Chondrocyte (in vitro differentiated cells): ENCODE results near the gene LYPLA2. TPM values are rescaled to one million over a fixed set of nuclear protein-coding genes. Genes with fewer than 3 reads are reported as not detected.
A peak's percentile ranks its signal among the peaks of the same experiment; 100 is the strongest.
"Not testable (repeated sequence)": the region's sequence is repeated elsewhere in the genome, so short reads cannot be mapped to it uniquely, and the experiment has no call there.

Experiments
- DNase-seq: peaks from one replicate; pipeline ENCODE4 v3.0.0; 2021; ENCODE audit warnings: mixed read lengths, low spot score
- H3K27ac Mint-ChIP-seq: one replicate; pipeline ENCODE4 v1.8.0; 2021; ENCODE audit warnings: mild to moderate bottlenecking, moderate library complexity, mixed read lengths; ENCODE audit not compliant: unreplicated experiment
- H3K27me3 Mint-ChIP-seq: 2 replicates; pipeline ENCODE4 v1.8.0; 2021; ENCODE audit warnings: low read depth, mixed read lengths
- H3K36me3 Mint-ChIP-seq: 2 replicates; pipeline ENCODE4 v1.8.0; 2021; ENCODE audit warnings: low read depth, mixed read lengths
- H3K4me1 Mint-ChIP-seq: 2 replicates; pipeline ENCODE4 v1.8.0; 2021; ENCODE audit warnings: low read depth, mild to moderate bottlenecking, mixed read lengths
- H3K4me3 Mint-ChIP-seq: one replicate; pipeline ENCODE4 v1.8.0; 2021; ENCODE audit warnings: mild to moderate bottlenecking, moderate library complexity, mixed read lengths; ENCODE audit not compliant: unreplicated experiment
- H3K9me3 Mint-ChIP-seq: 2 replicates; pipeline ENCODE4 v1.8.0; 2021; ENCODE audit warnings: low read depth, mixed read lengths
- CTCF ChIP-seq: fragments of 200-600 bp; sonication (generic); IDR thresholded peaks from 2 replicates; pipeline ENCODE4 v1.5.0; 2021; ENCODE audit warnings: antibody characterized with exemption, mild to moderate bottlenecking, moderate library complexity
- total RNA-seq: library from RNA; stranded (reverse); gene quantifications from 3 replicates; pipeline ENCODE4 v1.2.1, GENCODE V29; 2021

The LYPLA2 gene
- total RNA-seq, 1 donor from 2014 or later: 40.4 TPM

GRCh38 chr1:23817633-23818032 is 26.7 kb downstream of the LYPLA2 start:
- TF ChIP-seq CTCF: no peak
- Mint-ChIP-seq H3K36me3 (peaks cover 18% of the 10 kb centered on the region), H3K27me3 (no peaks in the 10 kb centered on the region), H3K4me3 (no peak overlapping the region), H3K9me3 (no peaks in the 10 kb centered on the region), H3K4me1 (no peaks in the 10 kb centered on the region), H3K27ac (no peak overlapping the region)
- no peak for DNase-seq

GRCh38 chr1:23823767-23824166 is 32.8 kb downstream of the LYPLA2 start:
- DNase-seq: no peak
- H3K4me1 Mint-ChIP-seq: peaks cover 19% of the 10 kb centered on the region
- H3K36me3 Mint-ChIP-seq: peaks cover 3% of the 10 kb centered on the region
- H3K27ac Mint-ChIP-seq: peak overlapping the region; percentile 41
- no peaks in the 10 kb centered on the region for H3K27me3 Mint-ChIP-seq
- no peak for TF ChIP-seq CTCF
- H3K4me3 Mint-ChIP-seq: peak overlapping the region; percentile 87
- H3K9me3 Mint-ChIP-seq: no peaks in the 10 kb centered on the region

GRCh38 chr1:23824711-23825075 is 33.7 kb downstream of the LYPLA2 start:
- Mint-ChIP-seq H3K36me3 (peaks cover 3% of the 10 kb centered on the region), H3K27me3 (no peaks in the 10 kb centered on the region), H3K4me3 (peak overlapping the region; percentile 87), H3K4me1 (peaks cover 19% of the 10 kb centered on the region), H3K27ac (peak overlapping the region; percentile 93), H3K9me3 (no peaks in the 10 kb centered on the region)
- no peak for DNase-seq
- TF ChIP-seq CTCF: no peak

GRCh38 chr1:23825076-23825761 is 34.3 kb downstream of the LYPLA2 start, which contains the start of gene HMGCL:
HMGCL (minus strand) TSS chr1:23825429; CDS start chr1:23825415, 14 bp downstream.
- Mint-ChIP-seq H3K27ac (peak within 1 kb of the TSS; percentile 93), H3K9me3 (no peaks in the 10 kb centered on the region), H3K4me1 (peaks cover 19% of the 10 kb centered on the region), H3K27me3 (no peaks in the 10 kb centered on the region), H3K4me3 (peak within 1 kb of the TSS; percentile 87), H3K36me3 (peaks cover 2% of the 10 kb centered on the region)
- no peak for TF ChIP-seq CTCF
- no peak for DNase-seq

- Mint-ChIP-seq H3K4me1 (peaks cover 19% of the 10 kb centered on the region), H3K27ac (peak overlapping the region; percentile 93), H3K4me3 (peak overlapping the region; percentile 87), H3K27me3 (no peaks in the 10 kb centered on the region), H3K9me3 (no peaks in the 10 kb centered on the region), H3K36me3 (no peaks in the 10 kb centered on the region)
- DNase-seq: no peak
- TF ChIP-seq CTCF: no peak
Observed at GRCh38 chr1:23825762-23826522, 35.0 kb downstream of the LYPLA2 start.

GRCh38 chr1:23826590-23826989 is 35.6 kb downstream of the LYPLA2 start:
- H3K9me3 Mint-ChIP-seq, H3K27ac Mint-ChIP-seq, H3K27me3 Mint-ChIP-seq, H3K4me3 Mint-ChIP-seq, DNase-seq, H3K36me3 Mint-ChIP-seq: not testable (repeated sequence)
- peaks cover 19% of the 10 kb centered on the region for H3K4me1 Mint-ChIP-seq
